Adrenal gland (tissue), 12 donors: ENCODE results near the gene CAMSAP1. TPM values are rescaled to one million over a fixed set of nuclear protein-coding genes. Genes with fewer than 3 reads are reported as not detected.

Source experiments
- DNase-seq, 7 donors: peaks; one replicate each; pipeline ENCODE4 v3.0.0-alpha.2; 2019 to 2020
- H3K27ac ChIP-seq, 5 donors: fragments of 200-600 bp; sonication (generic) in 4 of 5; 1 replicate in 3 of 5; 2 replicates in 2 of 5; pipeline versions ENCODE4 v1.5.1 to v1.8.0; 2016 to 2020; ENCODE audit warnings: mild to moderate bottlenecking in 1 of 5
- H3K27me3 ChIP-seq: fragments of 200-600 bp; 2 replicates; pipeline ENCODE4 v1.8.0; 2021
- H3K36me3 ChIP-seq, 2 donors: fragments of 200-600 bp; replicated peaks in 1 of 2; 1 replicate in 1 of 2; 2 replicates in 1 of 2; pipeline versions ENCODE4 v1.5.1 to v1.8.0; 2018 to 2022
- H3K4me1 ChIP-seq, 2 donors: fragments of 200-600 bp; replicated peaks in 1 of 2; 1 replicate in 1 of 2; 2 replicates in 1 of 2; pipeline versions ENCODE4 v1.5.1 to v1.8.0; 2018 to 2021
- H3K4me3 ChIP-seq, 4 donors: fragments of 200-600 bp; sonication (generic) in 3 of 4; one replicate each; pipeline ENCODE4 v1.5.1; 2016 to 2018
- H3K9me3 ChIP-seq, 3 donors: fragments of 200-600 bp; sonication (generic) in 1 of 3; replicated peaks in 1 of 3; 1 replicate in 2 of 3; 2 replicates in 1 of 3; pipeline versions ENCODE4 v1.5.1 to v1.8.0; 2016 to 2021
- CTCF ChIP-seq, 6 experiments: fragments of 450-650 bp in 4 of 6; fragments of 200-600 bp in 2 of 6; sonication (generic) in 1 of 6; IDR thresholded peaks; 1 replicate in 5 of 6; 2 replicates in 1 of 6; pipeline versions ENCODE4 v1.5.1 to v1.8.0; 2016 to 2021; ENCODE audit warnings: antibody characterized with exemption in 6 of 6, mild to moderate bottlenecking in 2 of 6, moderate library complexity in 1 of 6
- POLR2A ChIP-seq, 2 donors: fragments of 450-650 bp; IDR thresholded peaks; one replicate each; pipeline ENCODE4 v1.6.1; 2017; ENCODE audit warnings: antibody characterized with exemption in 2 of 2, mild to moderate bottlenecking in 2 of 2, moderate library complexity in 1 of 2
- WGBS, 4 donors: extraction: QIAGEN DNeasy Blood & Tissue Kit in 2 of 4; methylation state at CpG; one replicate each; pipeline versions ENCODE4 v1.1.5 to v1.1.7; 2013 to 2017; 5-methylcytosine and 5-hydroxymethylcytosine counted together
- intact Hi-C, 2 donors: fragments of 100-400 bp; cut with DNase I; formaldehyde crosslinking; loops; one replicate each; pipeline versions ENCODE4 v1.14.1 to v1.15.0; 2022 to 2023
- polyA plus RNA-seq, 3 donors: library from polyadenylated mRNA; stranded (reverse); fragments of 200-250 nt in 2 of 3; fragments of 350-450 nt in 1 of 3; fragmentation: Illumina TruSeq in 1 of 3; extraction: RNeasy Lipid Tissue Mini Kit (QIAGEN cat#74804) in 1 of 3; gene quantifications; one replicate each; pipeline ENCODE4 v1.2.3, GENCODE V29; 2013 to 2014
- total RNA-seq, 9 donors: library from RNA; depleted of rRNA in 4 of 9; stranded (reverse); fragments of >200 nt in 4 of 9; fragments of 120-200 nt in 1 of 9; fragmentation: NEBNext Ultra II Directional in 1 of 9; extraction: Animal tissue kit (Norgen Biotek cat#: 25700) in 1 of 9; gene quantifications; one replicate each; pipeline versions ENCODE4 v1.1.0 to v1.2.4, GENCODE V29; 2013 to 2023
- donor health status: healthy with polysubstance abuse.
- donor health status: Bipolar disorder and iron deficiency.
- donor health status: DM: yes; HTN: yes; CAD: no.
- donor health status: DM: no; HTN: no; CAD: no.
- donor health status: DM: no; HTN: no; CAD: no.
- donor health status: DM: yes; HTN: yes; CAD: no.

Gene CAMSAP1
- total and polyA plus RNA-seq, 12 donors: 4.6 to 108 (median 27.0) TPM

- TF ChIP-seq POLR2A (IDR thresholded peaks at IDR 0.05) (no peak), CTCF (IDR thresholded peaks at IDR 0.05) (no peak)
- no peaks in the 10 kb centered on the region for H3K9me3 ChIP-seq
- 90 to 98% (median 96%) methylated on average over 11 to 12 of the region's 12 CpGs for WGBS, 4 donors
- peaks cover 0 to 58% of the 10 kb centered on the region in 2 donors for H3K36me3 ChIP-seq
- no peak overlapping the region for H3K27ac ChIP-seq
- no peak overlapping the region for H3K4me3 ChIP-seq
- H3K27me3 ChIP-seq: no peaks in the 10 kb centered on the region
- H3K4me1 ChIP-seq: no peaks in the 10 kb centered on the region
- intact Hi-C loops: no loop called here
- DNase-seq: peak in 2 of 7 donors; percentile 4 to 39
These were observed 84.3 kb downstream of the CAMSAP1 start for GRCh38 chr9:135823036-135823435.

GRCh38 chr9:135822374-135822755 is 85.0 kb downstream of the CAMSAP1 start:
- WGBS, 4 donors: 94 to 96% (median 95%) methylated on average over 18 of the region's 18 CpGs
- Histone ChIP-seq H3K27ac (no peak overlapping the region), H3K4me3 (no peak overlapping the region), H3K9me3 (no peaks in the 10 kb centered on the region), H3K36me3 (peaks cover 0 to 65% of the 10 kb centered on the region in 2 donors), H3K4me1 (no peaks in the 10 kb centered on the region), H3K27me3 (no peaks in the 10 kb centered on the region)
- intact Hi-C loops: no loop called here
- DNase-seq: peak in 2 of 7 donors; percentile 16 to 41
- no peak for TF ChIP-seq CTCF (IDR thresholded peaks at IDR 0.05)
- TF ChIP-seq POLR2A (IDR thresholded peaks at IDR 0.05): no peak

GRCh38 chr9:135821733-135822373 is 85.5 kb downstream of the CAMSAP1 start:
- peaks cover 0 to 68% of the 10 kb centered on the region in 2 donors for H3K36me3 ChIP-seq
- intact Hi-C loops: no loop called here
- no peaks in the 10 kb centered on the region for H3K9me3 ChIP-seq
- WGBS, 4 donors: 94 to 97% (median 96%) methylated on average over 24 to 27 of the region's 27 CpGs
- H3K27ac ChIP-seq: no peak overlapping the region
- DNase-seq: peak in 2 of 7 donors; percentile 13 to 49
- no peaks in the 10 kb centered on the region for H3K4me1 ChIP-seq
- H3K27me3 ChIP-seq: no peaks in the 10 kb centered on the region
- no peak for TF ChIP-seq POLR2A (IDR thresholded peaks at IDR 0.05)
- no peak overlapping the region for H3K4me3 ChIP-seq

GRCh38 chr9:135821116-135821515 is 86.2 kb downstream of the CAMSAP1 start:
- Histone ChIP-seq H3K27ac (no peak overlapping the region), H3K27me3 (no peaks in the 10 kb centered on the region), H3K9me3 (no peaks in the 10 kb centered on the region), H3K36me3 (peaks cover 0 to 74% of the 10 kb centered on the region in 2 donors), H3K4me1 (no peaks in the 10 kb centered on the region), H3K4me3 (no peak overlapping the region)
- peak in 2 of 7 donors; percentile 15 to 41 for DNase-seq
- no peak for TF ChIP-seq POLR2A (IDR thresholded peaks at IDR 0.05)
- TF ChIP-seq CTCF (IDR thresholded peaks at IDR 0.05): no peak
- WGBS, 4 donors: 94 to 97% (median 96%) methylated on average over 12 to 20 of the region's 20 CpGs
- intact Hi-C loops: no loop called here

- peak in 2 of 7 donors; percentile 17 to 38 for DNase-seq
- TF ChIP-seq POLR2A (IDR thresholded peaks at IDR 0.05) (no peak), CTCF (IDR thresholded peaks at IDR 0.05) (no peak)
- Histone ChIP-seq H3K4me3 (no peak overlapping the region), H3K9me3 (no peaks in the 10 kb centered on the region), H3K4me1 (no peaks in the 10 kb centered on the region), H3K36me3 (peaks cover 0 to 78% of the 10 kb centered on the region in 2 donors), H3K27ac (no peak overlapping the region), H3K27me3 (no peaks in the 10 kb centered on the region)
- intact Hi-C loops: no loop called here
- 95 to 97% (median 96%) methylated on average over 18 of the region's 18 CpGs for WGBS, 4 donors
These were observed 86.7 kb downstream of the CAMSAP1 start for GRCh38 chr9:135820661-135821060.
